HG03025 (cell line): Measurements from ENCODE around the gene ZNF84.

Source experiments
- ATAC-seq: cut with Tn5 transposase; IDR thresholded peaks from one replicate; pipeline ENCODE4 v1.9.1; 2021; ENCODE audit warnings: mild to moderate bottlenecking, moderate library complexity; ENCODE audit not compliant: unreplicated experiment, low FRiP score

Gene ZNF84

DNA sequence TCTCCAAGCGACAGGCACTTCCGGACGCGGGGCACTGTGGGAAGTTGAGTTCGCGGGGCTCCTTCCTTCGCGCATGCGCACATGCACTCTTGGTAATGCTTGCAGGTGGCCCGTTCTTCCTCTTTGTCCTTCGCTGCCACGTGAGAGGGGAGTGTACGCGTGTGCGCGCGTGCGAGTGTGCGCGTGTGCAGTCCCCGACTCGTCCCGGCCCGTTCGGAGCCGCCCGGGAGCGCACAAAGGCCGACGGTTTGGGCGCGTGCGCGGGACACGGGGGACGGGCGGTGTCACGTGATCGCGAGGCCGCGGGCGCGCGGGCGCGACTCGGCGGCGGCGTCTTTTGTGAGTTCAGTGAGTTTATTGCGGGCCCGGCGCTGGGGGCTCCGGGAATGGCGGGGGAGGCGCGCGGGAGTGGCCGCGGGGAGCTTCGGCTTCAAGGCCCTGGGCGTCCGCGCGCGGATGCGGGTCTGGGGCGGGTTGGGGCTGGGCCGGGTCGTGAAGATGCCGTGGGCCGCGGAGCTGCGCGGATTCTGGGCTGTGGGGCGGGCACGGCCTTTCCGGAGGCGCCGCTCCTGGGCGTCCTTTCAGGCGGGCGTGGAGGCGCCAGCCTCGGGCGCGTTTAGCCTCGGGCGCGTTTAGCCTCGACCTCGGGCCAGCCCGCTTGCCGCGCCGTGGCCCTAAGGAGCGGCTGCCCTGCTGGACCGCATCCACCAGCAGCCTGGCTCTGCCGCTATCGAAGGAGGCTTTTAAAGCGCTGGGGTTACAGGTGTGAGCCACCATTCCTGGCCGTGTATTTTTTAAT is at the start of gene ZNF84:
TSS of gene ZNF84 (plus strand) at position 303 of the 799 bp plus-strand sequence. CDS start 3,959 bp downstream, outside the sequence.
- ATAC-seq: peak; percentile 89

DNA sequence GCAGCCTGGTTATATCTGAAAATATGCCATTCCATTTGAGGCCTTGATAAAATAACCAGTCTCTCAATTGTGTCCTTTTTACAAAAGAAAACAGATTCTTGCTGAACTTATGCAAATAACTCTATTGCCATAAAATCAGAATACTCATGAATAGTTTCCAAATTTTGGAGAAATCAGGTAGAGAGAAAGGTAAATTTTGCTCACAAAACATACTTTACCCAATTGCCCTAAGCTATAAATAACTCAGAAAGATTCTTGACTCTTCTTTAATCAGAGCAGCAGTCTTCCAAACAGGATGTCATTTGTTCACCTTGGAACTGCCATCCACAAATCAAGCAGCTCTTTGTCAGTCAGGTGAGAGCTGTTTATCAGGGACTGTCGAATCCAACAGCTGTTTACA is 38.6 kb upstream of the ZNF84 start:
- no peak for ATAC-seq

GRCh38 chr12:133010657-133011297 is 26.5 kb upstream of the ZNF84 start:
- no peak for ATAC-seq

GRCh38 chr12:133023566-133023965 is 13.7 kb upstream of the ZNF84 start:
- ATAC-seq: no peak

- ATAC-seq: no peak
Observed at GRCh38 chr12:133026996-133027395, 10.3 kb upstream of the ZNF84 start.

GRCh38 chr12:133038118-133038709 is 905 bp downstream of the ZNF84 start:
- ATAC-seq: no peak

GRCh38 chr12:133046698-133047097 is 9.4 kb downstream of the ZNF84 start:
- ATAC-seq: no peak

DNA sequence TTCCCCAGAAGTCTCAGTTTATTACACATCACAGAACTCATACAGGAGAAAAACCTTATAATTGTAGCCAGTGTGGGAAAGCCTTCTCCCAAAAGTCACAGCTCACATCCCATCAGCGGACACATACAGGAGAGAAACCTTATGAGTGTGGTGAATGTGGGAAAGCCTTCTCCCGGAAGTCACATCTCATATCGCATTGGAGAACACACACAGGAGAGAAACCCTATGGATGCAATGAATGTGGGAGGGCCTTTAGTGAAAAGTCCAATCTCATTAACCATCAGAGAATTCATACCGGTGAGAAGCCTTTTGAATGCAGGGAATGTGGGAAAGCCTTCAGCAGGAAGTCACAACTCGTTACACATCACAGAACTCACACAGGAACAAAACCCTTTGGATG is 20.1 kb downstream of the ZNF84 start:
- ATAC-seq: no peak

DNA sequence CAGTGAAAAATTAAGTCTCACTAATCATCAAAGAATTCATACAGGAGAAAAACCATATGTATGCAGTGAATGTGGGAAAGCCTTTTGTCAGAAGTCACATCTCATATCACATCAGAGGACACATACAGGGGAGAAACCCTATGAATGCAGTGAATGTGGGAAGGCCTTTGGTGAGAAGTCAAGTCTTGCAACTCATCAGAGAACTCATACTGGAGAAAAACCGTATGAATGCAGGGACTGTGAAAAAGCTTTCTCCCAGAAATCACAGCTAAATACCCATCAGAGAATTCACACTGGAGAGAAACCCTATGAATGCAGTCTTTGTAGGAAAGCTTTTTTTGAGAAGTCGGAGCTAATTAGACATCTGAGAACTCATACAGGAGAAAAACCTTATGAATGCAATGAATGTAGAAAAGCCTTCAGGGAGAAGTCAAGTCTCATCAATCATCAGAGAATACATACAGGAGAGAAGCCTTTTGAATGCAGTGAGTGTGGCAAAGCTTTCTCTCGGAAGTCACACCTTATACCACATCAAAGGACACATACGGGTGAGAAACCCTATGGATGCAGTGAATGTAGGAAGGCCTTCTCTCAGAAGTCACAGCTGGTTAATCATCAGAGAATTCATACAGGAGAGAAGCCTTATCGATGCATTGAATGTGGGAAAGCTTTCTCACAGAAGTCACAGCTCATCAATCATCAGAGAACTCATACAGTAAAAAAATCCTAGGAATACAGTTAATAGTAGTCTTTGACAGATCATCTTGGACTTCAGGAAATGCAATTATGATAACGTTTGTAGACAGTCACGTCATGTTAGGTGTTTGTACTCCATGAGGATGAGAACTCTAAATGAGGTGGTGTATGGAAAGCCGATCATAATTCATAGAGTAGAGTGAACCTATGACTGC is 21.1 kb downstream of the ZNF84 start:
- no peak for ATAC-seq

DNA sequence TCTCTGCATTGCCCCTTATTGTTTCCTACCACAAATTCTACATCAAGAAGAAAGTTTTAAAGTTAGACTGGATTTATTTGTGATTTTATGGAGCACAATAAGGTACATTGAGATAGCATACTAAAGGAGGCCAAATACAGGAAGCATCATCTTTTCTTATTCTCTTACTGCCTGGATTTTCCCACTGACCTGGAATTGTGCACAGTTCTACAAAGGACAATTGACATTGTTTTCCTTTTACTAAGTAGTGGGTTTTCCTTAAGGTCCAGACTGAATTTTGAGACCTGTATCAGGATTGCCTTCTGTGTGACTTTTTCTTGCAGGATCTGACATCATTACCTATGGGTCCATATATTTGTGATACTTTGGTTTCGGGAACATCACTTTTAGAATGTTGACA is 24.6 kb downstream of the ZNF84 start:
- no peak for ATAC-seq

GRCh38 chr12:133063556-133063955 is 26.2 kb downstream of the ZNF84 start:
- no peak for ATAC-seq

- ATAC-seq: no peak
Observed at GRCh38 chr12:133073836-133074235, 36.5 kb downstream of the ZNF84 start.

DNA sequence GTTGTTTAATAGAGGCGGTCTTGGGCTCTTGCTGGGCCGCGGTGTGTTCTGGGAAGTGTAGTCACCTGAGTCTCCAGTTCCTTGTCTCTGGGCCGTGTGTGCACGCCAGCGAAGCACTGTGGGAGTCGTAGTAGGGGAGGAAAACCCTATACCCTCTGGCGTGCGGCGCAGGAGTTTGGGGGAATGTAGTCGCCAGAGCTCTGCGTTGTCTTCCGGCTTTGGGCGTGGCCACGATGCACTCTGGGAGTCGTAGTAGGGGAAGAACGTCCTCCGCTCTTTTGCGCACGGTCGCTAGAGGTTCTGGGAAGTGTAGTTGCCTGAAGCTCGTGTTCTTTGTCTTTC is 42.7 kb downstream of the ZNF84 start:
- ATAC-seq: peak; percentile 89

DNA sequence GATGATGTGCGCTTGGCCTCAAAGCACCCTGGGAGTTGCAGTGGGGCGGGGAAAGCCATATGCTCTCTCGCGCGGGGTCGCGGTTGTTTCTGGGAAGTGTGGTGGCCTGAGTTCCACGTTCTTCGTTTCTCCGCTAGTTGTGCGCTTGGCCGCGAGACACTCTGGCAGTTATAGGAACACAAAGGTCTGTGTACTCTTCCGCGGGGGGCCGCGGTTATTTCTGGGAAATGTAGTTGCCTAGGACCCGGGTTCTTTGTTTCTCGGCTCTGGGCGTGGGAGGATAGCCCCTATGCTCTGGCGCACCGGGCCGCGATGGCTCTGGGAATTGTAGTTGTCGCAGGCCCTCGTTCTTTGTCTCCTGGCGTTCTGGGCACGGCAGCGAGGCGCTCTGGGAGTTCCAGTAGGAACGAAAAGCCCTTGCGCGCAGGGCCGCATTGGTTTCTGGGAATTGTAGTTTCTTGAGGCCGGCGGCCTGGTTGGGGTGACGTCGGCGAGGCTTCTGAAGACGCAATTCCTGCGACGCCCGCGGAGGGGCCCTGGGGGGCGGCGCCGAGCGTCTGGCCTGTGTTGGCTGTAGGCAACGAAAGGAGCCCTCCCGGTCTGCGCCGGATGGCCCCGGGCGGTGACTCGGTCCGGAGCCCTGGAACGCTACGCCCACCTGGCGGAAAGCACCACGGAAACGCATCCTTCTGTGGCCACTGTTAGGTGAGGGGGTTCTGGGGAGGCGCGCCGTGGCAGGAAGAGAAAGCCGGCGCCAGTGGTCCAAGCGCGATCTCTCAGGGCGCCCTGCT is 43.3 kb downstream of the ZNF84 start, which contains the start of gene ZNF140:
TSS of gene ZNF140 (plus strand) at position 556 of the 791 bp plus-strand sequence. CDS start 398 bp downstream, outside the sequence.
- ATAC-seq: peak; percentile 74

DNA sequence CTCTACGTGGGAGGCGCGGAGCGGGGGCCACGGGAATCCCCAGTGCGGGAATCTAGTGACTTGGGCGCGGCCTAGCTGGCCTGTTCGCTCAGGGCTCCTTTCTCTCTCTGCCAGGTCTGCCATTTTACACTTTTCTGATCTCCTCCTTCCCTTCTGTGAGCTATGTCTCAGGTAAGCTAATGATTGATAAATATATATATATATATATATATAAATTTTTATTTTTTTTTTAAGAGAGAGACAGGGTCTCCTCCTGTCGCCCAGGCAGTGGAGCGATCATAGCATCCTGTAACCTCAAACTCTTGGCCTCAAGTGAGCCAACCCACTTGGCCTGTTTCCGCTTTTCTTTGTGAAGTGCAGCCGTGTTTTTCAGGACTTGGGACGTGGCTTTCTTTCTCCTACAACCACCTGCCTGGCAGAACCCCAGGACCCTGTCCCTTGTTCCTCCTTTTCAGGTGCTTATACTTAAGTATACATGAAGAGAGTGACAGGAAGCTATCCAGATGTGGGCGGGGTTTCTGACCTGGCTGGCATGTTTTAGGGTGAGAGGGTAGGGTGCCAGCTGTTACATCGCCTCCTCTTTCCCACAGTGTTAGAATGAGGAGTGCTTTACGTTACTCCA is 44.0 kb downstream of the ZNF84 start:
- ATAC-seq: no peak

- no peak for ATAC-seq
Observed at GRCh38 chr12:133083345-133083744, 46.0 kb downstream of the ZNF84 start.

GRCh38 chr12:133105620-133106019 is 68.3 kb downstream of the ZNF84 start:
- ATAC-seq: no peak

DNA sequence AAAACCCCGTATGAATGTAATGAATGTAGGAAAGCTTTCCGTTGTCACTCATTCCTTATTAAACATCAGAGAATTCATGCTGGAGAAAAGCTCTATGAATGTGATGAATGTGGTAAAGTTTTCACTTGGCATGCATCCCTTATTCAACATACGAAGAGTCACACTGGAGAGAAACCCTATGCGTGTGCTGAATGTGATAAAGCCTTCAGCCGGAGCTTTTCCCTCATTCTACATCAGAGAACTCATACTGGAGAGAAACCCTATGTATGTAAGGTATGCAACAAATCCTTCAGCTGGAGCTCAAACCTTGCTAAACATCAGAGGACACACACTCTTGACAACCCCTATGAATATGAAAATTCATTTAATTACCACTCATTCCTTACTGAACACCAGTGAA is 68.9 kb downstream of the ZNF84 start:
- ATAC-seq: no peak

DNA sequence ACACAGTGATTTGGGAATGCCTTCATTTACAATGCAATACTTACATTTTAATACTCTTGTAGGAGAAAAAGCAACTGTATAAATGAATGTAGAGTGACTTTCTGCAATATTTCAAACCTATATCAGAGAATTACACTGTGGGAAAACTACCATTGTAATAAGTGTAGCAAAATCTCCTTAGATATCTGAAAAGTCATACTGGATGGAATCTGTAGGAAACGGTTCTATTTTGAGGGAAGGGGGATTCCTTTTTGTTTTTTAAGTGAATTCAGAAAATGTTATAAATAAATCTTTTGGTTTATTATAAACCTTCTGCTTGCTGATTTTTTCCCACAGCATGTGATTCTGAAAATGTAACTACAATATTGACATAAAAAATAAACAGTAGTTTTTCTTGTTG is 69.8 kb downstream of the ZNF84 start:
- no peak for ATAC-seq
